GM19397 (cell line): Measurements from ENCODE around the gene MRPS22.
"Not testable (repeated sequence)": the region's sequence is repeated elsewhere in the genome, so short reads cannot be mapped to it uniquely, and the experiment has no call there.

Experiments used
- ATAC-seq: cut with Tn5 transposase; IDR thresholded peaks from one replicate; pipeline ENCODE4 v1.9.1; 2021; ENCODE audit warnings: mild to moderate bottlenecking, moderate library complexity; ENCODE audit not compliant: unreplicated experiment

The MRPS22 gene

GRCh38 chr3:139334675-139335074 lies 9.1 kb upstream of the MRPS22 start:
- not testable (repeated sequence) for ATAC-seq

- ATAC-seq = no peak
Measured at GRCh38 chr3:139338405-139338804, 5.4 kb upstream of the MRPS22 start.

GRCh38 chr3:139339219-139339906 lies 4.5 kb upstream of the MRPS22 start:
- ATAC-seq = no peak

- ATAC-seq = no peak
Measured at GRCh38 chr3:139340784-139341183, 3.0 kb upstream of the MRPS22 start.

GRCh38 chr3:139342054-139342453 lies 1.8 kb upstream of the MRPS22 start:
- ATAC-seq = no peak

- no peak for ATAC-seq
Measured at GRCh38 chr3:139346771-139347170, 3.0 kb downstream of the MRPS22 start.

- no peak for ATAC-seq
Measured at GRCh38 chr3:139353920-139354556, 10.2 kb downstream of the MRPS22 start.

- no peak for ATAC-seq
Measured at GRCh38 chr3:139354661-139355060, 10.8 kb downstream of the MRPS22 start.

GRCh38 chr3:139355476-139355875 lies 11.7 kb downstream of the MRPS22 start:
- ATAC-seq = no peak

- ATAC-seq = no peak
Measured at GRCh38 chr3:139355891-139356290, 12.1 kb downstream of the MRPS22 start.

GRCh38 chr3:139357899-139358298 lies 14.1 kb downstream of the MRPS22 start:
- ATAC-seq = no peak

GRCh38 chr3:139358841-139359562 lies 15.2 kb downstream of the MRPS22 start:
- ATAC-seq = no peak

GRCh38 chr3:139361276-139361675 lies 17.5 kb downstream of the MRPS22 start:
- ATAC-seq = no peak

- ATAC-seq = no peak
Measured at GRCh38 chr3:139364549-139364948, 20.7 kb downstream of the MRPS22 start.

- no peak for ATAC-seq
Measured at GRCh38 chr3:139374099-139374498, 30.3 kb downstream of the MRPS22 start.

- ATAC-seq = no peak
Measured at GRCh38 chr3:139377378-139377777, 33.6 kb downstream of the MRPS22 start.

GRCh38 chr3:139378587-139379241 lies 34.9 kb downstream of the MRPS22 start:
- ATAC-seq = no peak

GRCh38 chr3:139380575-139380974 lies 36.8 kb downstream of the MRPS22 start:
- ATAC-seq = no peak

GRCh38 chr3:139382291-139382690 lies 38.5 kb downstream of the MRPS22 start:
- not testable (repeated sequence) for ATAC-seq

GRCh38 chr3:139388077-139388476 lies 44.3 kb downstream of the MRPS22 start:
- ATAC-seq = no peak

GRCh38 chr3:139388821-139389551 lies 45.2 kb downstream of the MRPS22 start:
- peak; percentile 38 for ATAC-seq
